Measurements from ENCODE around the gene NCS1.

NCS1 gene

DNA sequence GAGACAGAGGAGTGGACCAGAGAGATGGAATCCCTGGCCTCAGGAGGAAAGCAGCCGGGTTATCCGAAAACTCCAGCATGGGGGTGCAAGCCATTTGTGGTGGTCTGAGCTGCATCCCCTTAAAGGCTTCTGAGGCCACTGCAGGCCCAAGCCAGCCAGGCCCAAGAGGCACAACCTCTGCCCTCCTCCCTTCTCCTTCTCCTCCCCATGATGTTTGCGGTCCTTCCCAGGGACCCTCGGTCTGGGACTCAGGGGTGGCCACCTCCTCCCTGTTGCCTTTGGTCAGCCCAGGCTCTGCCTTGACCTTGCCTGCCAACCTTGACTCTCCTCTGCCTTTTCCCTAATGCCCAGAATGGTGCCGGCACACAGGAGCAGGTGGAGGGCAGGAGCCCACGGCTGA lies 4.6 kb downstream of the NCS1 start:
- no peak for DNase-seq (ENCODE audit: low read depth)

DNA sequence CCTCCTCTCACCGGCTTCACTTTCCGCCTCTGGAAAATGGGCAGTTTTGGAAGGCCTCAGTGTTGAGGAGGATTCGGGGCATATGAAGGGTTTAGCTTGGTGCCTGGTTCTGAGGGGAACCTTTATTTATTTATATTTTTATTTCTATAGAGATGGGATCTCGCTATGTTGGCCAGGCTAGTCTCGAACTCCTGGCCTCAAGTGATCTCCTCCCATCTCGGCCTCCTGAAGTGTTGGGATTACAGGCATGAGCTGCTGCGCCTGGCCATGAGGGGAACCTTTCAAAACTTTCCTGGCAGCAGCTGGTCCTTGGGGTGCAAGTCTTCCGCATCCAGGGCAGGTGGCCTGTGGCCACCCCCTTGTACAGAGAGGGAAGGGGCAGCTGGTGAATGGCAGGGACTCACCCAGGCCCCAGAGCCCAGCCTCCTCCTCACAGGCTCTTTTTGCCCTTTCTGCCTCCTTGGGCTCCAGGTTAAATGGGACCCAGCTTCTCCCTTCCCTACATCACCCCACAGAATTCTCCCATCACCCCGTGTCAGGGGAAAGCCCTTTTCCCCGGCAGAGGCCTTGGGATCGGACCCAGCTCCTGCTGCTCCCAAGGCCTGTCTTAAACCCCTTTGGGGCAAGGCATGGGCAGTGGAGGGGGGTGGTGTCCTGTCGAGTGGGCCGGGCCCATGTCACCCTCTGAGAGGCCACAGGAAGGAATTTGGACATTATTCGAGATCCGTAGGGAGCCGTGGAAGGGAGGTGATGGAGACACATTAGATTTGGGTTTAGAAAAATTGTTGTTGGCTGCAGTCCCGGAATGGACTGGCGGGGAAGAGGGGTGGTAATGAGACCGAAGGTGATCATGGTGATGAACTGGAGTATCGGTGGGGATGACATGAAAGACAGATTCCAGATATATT lies 5.9 kb downstream of the NCS1 start:
- DNase-seq (ENCODE audit: low read depth) = no peak

DNA sequence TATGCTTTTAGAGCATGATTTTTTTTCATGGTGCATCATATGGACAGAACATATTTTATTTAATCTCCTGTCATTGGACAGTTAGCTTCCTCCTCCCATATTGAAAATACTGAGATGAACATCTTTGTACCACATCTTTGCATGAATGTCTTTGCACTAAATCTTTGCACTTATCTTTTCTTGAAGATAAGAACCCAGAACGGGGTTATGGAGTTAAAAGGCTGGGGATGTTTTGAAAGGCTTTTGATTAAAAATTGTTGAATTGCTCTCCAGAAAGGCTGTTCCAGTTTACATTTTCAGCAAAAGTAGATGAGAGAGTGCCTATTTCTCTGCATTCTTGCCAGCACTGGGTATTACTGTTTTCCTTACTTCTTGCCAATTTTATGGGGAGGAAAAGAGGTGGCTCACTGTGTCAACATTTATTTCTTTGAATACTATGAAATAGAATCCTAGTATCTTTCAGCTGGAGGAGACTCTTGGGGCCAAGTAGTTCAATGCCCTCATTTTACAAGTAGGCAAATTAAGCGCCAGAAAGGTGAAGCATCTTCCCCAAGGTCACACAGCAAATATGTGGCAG lies 7.2 kb downstream of the NCS1 start:
- peak; percentile 52 for DNase-seq (ENCODE audit: low read depth)

DNA sequence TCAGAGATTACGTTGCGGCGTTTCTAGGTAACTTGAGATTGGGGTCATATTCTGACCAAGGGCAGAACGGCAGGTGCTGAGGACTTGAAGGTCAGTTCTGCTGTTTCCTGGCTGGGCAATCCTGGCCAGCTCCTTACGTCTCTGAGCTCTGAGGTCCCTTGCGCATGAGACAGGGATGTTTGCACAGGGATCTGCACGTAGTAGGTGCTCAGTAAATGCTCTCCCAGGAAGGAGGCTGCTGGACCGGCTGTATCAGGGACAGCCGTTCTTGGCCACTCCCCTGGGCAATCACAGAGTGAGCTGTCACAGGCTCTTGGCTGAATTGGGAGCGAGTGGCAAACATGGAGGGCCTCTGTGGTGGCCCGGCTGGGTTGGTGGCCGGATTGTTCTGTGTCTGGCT lies 8.3 kb downstream of the NCS1 start:
- DNase-seq (ENCODE audit: low read depth) = no peak

DNA sequence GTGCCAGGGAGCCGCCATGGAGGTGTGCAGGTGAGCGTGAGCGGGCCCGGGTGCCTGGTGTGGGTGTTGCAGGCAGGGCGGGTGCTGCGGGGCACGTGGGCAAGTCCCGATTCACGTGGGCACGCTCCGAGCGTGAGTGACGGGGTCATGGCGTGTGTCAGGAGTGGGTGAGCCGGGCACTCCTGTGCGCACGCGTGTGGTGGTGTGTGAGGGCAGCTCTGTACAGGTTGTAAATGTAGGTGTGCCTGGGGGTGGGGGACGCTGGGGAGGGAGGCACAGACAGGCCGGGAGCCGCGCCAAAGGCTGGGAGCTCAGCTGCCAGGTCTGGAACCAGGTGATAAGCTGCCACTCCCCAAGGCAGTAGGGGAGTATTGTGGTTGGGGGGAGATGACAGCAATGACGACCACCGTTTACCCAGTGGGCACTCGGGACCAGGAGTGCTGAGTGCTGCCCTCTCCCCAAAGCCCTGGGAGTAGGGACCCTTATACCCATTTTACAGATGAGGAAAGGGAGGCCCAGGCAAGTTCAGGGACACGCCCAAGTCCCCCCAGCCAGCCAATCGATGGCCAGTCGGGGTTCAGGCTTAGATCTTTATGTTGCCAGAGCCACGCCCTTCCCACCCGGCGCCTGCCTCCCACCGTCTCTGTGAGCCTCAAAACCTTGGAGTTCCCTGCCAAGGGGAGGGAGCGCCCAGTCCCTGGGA lies 9.6 kb downstream of the NCS1 start:
- no peak for DNase-seq (ENCODE audit: low read depth)

DNA sequence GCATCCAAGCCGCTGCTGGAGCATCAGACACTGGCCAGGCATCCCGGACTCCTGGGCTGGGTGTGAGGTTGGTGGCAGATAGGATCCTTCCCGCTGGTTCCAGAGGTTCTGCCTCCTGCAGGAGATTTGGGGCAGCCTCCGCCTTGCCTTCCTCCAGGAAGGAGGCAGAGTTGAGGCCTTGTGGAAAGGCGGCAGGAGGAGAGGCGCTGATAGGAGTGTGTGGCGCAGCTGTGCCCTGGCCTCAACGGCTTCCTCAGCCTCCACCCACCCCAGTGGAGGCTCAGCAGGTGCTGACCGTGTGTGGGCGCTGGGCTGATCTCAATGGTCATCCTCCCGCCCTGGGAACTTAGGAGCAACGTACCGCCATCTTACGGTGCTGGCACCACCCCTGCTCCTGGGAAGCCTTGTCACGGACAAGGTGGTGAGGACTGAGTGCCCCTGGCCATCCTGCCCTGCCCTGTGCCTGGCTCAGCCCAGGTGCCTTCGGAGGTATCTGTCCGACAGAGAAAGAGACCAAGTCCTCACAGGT lies 10.2 kb downstream of the NCS1 start:
- no peak for DNase-seq (ENCODE audit: low read depth)

DNA sequence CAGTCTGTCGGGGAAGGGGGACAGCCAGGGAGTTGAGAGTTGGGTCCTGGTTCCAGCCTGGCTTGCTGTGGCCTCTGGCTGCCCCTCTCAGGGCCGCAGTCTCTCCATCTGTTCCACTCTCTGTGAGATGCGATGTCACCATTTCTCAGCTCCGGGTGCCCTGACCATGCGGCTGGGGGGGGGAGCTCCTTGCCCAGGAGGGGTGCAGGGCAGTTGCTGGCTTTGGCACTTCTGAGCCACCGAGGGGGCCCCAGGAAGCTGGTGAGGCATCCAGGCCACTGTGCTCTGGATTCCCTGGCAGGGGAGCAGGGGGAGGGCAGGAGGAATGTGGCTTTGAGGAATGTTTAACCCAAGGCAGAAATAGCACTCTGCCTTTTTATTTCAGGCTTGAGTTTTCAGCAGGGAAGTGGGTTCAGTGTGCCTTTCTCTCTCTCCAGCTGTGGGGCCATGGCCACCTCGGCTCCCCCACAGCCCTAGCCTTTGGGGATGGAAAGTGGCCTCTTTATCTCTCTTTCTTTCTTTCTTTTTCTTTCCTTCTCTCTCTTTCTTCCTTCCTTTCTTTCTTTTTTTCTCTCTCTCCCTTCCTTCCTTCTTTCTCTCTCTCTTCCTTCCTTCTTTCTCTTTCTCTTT lies 11.0 kb downstream of the NCS1 start:
- DNase-seq (ENCODE audit: low read depth) = peak; percentile 74

DNA sequence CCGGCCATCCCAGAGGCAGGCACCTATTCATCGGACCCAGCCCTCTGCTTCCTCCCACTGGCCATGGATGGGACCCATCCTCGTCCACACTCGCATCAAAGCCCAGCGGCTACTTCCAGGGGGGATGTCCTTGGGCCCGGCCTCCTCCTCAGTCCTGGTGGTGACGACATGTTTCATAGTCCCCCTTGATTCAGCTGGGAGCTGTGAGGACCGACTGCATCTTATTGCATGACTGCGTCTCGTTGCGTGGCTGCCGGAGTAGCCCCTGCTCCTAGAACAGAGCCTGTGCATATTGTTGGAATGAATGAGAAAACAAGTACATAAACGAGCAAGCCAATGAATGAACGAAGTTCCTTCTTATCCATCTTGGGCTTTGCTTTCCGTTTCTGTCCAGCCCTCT lies 12.8 kb downstream of the NCS1 start:
- no peak for DNase-seq (ENCODE audit: low read depth)

DNA sequence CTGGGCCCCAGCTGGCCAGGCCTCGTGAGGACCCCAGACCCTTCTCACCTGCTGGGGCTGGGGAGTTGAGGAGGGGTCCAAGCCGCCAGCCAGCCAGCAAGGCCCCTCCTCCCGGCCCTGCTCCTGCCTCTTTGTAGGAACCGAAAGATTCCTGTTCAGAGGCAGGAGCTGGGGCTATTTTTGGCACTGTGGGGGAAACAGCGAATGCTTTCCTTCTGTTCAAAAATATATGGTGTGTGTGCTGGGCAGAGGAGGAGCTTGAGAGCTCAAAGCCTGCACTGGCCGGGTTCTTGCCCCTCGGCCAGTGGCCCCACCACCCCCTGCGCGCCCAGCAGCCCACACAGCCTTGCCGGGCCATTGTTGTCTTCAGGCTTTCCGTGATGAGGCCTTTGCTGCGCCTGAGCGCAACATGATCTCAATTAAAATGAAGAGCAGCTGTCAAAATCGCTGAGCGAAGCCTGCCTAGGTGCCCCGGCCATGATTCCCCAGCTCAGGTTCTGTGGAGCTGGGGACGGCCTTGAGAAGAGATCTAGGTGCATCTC lies 13.4 kb downstream of the NCS1 start:
- no peak for DNase-seq (ENCODE audit: low read depth)

DNA sequence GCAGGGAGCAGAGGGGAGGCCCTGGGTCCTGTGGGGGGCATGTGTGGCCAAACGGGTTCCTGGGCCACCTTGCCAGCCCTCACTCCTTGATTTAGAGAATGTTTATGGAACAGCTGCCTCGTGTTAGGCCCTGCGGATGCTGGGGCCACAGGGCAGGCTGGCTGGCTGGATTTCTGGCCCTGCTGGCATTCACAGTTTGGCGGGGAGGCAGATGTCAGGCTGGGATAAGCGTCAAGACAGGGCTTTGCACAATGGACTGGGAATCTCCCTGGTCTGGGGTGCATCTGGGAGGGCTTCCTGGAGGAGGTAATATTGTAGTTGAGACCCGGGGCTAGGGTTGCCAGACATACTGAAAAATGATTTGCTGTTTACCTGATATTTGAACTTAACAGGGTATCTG lies 13.8 kb downstream of the NCS1 start:
- DNase-seq (ENCODE audit: low read depth) = no peak

DNA sequence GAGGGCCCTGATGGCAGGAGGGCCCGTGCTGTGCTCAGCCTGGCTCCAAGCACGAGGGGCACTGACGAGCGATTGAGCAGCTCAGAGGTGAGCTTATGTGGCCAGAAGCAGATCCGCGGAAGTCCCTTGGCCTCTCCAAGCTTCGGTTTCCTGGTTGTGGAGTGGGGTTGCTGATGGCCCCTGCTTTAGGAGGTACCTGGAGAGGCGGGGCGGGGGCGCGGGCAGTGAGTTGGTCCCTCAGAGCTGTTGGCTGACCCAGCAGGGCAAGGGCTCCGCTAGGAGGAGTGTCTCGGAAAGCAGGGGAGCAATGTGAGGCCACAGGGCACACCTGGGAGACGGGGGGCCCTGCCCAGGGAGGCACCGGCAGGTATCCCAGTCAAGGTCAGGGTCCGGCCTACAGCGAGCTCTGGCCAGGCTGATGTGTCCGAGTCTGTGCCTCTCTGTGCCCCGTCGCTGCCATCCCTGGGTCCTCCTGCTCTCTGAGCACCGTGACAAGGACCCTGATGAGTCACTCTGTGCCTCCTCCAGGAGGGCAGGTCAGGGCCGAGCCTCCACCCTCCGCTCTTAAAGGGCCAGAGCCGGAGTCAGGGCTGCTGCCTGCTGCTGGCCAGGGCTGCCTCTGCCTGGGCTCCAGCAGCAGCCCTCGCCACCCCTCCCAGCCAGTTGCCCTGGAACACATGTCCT lies 14.8 kb downstream of the NCS1 start:
- DNase-seq (ENCODE audit: low read depth) = peak; percentile 40

DNA sequence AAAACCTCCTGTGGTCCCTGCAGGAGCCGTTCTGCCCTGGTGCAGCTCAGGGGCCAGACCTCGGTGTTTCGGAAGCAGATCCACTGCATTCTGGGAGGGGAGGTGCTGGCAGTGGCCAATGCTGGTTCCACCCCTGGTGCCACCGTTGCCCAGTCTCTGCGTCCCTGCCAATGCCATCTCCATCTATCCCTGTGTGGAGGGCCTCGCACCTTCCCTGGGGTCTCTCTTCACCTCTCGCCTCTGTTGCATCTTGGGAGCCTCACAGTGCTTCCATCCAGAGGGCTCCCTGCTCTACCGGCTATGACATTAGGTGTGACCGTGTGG lies 15.3 kb downstream of the NCS1 start:
- no peak for DNase-seq (ENCODE audit: low read depth)

DNA sequence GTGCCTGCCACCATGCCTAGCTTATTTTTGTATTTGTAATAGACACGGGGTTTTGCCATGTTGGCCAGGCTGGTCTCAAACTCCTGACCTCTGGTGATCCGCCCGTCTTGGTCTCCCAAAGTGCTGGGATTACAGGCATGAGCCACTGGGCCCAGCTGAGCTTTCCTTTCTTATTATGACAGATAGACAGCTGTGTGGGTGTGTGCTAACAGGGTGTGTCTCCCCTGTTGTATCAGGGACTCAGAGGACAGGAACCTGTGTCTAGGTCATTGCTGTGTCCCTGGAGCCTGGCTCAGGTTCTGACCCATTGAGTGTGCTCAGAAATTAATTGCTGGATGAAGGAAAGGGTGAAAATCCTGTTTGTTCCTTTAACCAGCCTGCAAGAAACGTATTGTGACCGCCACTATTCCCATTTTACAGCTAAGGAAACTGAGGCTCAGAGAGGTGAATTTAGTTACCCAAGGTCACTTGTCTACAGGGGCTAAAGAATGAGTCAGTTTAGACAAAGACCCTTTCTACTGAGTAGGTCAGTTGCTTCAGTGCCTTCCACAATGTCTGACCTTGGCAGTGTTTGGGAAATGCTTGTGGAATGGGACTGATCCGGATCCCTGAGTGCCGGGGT lies 16.8 kb downstream of the NCS1 start:
- no peak for DNase-seq (ENCODE audit: low read depth)

DNA sequence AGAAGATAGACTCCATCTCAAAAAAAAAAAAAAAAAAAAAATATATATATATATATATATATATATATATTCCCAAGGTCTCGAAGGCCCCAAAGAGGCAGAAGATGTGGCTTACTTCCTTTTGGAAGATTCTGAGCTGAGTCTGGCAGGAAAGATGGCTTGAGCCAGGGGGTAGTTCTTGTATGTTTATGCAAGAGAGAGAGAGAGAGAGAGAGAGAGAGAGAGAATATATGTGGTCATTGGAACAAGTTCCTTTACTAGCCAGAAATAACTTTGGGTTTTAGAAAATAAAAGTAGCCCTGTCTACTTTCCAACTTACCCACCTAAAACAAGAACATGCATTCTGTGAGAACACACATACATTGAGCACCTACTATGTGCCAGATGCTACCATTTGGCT lies 17.6 kb downstream of the NCS1 start:
- peak; percentile 71 for DNase-seq (ENCODE audit: low read depth)

DNA sequence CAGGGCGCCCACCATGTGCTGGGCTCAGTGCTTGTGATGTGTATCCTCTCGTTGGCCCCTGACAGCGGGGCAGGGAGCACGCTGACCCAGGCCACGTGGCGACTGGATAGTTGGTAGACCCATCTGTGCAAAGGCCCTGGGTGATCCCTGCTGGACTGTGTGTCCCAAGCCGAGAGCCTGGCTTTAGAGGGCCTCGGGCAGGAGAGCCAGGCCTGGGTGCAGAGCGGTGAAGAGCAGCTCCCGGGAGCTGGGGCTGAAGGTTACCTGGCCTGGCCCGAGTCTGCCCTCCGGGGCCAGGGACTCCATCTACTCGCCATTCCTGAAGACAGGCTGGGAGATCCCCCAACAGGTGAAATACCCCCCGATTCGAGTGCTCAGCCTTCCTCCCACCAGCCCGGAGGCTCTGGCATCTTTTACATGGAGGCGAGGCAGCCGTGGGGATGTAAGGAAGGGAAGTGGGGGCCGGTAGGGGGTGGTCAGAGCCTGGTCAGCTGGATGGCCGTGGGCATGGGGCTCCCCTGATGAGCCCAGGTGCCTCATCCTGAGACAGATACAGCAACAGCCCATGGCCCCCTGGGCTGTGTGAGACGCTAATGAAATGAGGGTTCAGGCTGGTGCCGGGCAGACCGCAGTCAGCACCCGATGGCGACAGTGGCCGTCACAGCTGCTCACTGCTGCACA lies 19.0 kb downstream of the NCS1 start:
- DNase-seq (ENCODE audit: low read depth) = no peak

DNA sequence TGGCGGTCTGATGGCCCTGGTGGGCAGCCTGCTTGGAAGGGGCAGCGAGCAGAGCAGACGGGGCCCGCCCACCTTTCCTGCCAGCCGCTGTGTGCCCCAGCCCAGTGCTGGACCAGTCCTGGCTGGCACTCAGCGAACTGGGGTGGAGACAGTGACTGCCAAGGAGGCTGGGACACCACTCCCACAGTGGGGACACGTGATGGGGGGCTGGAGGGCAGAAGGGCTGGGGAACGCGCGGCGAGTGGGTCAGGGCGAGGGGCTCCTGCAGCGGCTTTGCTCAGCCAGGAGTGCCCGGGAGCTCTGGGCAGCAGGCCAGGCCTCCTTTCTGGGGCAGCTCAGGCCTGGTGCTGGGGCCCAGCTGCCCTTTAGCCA lies 19.5 kb downstream of the NCS1 start:
- no peak for DNase-seq (ENCODE audit: low read depth)

DNA sequence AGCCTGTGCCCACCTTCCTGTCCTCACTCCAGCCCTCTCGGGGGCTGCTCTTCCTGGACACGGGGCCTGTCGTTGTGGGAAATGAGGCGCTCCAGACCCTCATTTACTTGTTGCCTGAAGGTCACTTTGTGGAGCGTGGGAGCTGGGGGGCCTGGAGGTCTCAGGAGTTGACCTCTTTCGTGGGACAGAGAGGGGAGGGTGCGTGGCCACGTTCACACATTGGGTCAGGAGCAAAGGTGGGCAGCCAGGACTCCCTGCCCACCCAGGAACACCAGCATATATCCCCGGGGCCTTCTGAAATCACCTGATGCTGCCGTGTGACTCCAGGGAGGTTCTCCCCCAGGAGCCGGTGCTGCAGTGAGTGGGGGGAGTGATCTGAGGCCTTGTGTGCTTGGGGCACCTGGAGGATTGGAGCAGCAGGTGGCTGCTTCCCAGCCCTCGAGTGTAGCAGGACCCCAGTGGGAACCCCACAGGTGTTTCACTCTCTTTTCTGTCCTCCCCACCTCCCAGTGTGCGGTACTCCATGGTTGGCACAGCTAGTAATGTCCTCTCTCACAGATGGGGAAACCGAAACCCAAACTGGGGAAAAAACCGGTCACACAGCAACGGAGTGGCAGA lies 20.3 kb downstream of the NCS1 start:
- DNase-seq (ENCODE audit: low read depth) = no peak

DNA sequence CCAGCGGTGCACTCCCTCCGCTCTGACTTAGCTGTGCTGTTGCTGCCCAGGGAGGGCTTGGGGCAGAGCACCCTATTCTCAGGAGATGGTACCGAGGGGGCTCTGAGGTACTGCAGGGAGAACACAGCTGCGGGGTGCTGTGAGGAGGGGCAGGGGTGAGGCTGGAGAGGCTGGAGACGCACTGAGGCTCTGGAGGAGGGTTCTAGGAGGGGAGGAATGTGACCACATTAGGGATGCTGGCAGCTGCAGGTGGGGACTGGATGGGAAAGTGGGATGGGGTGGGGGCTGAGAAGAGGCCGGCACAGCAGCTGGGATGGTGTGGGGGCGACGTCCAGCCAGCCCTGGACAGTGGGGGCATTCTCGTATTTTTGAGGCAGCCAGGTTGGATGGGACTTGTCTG lies 20.9 kb downstream of the NCS1 start:
- no peak for DNase-seq (ENCODE audit: low read depth)

DNA sequence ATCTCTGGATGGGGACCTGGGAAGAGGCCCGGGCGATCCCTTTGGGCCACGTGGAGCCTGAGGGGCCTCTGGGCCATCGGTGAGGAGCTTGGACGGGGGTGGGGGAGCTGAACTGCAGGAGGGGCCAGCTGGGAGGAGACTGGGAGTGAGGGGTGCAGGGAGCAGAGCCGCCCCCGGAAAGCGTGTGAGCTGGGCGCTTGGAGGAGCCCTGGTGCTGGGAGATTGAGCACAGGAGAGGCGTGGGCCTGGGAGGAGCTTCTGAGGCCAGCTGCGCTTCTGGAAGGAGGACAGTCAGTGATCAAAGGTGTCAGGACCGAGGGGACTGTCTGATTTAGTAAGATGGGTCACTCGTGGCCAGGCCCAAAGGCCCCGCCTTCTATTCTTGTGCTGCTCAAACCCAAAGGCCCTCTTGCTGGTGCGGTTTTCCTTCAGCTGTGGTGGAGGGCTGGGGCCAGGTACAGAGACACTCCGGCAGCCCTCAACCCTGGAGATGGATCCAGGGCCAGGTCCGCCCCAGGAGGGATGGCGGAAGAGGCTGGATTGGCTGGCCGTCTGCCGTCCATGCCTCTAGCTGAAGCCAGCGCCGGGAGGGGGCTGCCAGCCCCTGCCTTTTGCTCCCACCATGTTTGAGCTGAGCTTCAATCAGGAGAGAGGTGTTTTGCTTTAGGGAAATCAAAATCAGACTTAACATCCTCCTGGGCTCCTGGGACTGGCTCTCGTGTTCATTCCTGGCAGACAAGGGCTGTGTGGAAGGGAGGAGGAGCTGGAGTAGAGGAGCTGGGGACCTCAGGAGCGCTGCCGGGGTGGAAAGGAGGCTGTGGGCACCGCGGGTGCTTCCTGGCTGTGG lies 21.6 kb downstream of the NCS1 start:
- DNase-seq (ENCODE audit: low read depth) = no peak

All from amniotic epithelial cell (primary cell).